GM12892 (cell line): ENCODE results near the gene HNRNPLL.

ENCODE experiments used
- POLR2A ChIP-seq: IDR thresholded peaks from 2 replicates; pipeline ENCODE4 v1.6.1; 2011; ENCODE audit warnings: low read depth, low read length, control low read depth
- POLR2AphosphoS5 ChIP-seq: IDR thresholded peaks from 2 replicates; pipeline ENCODE4 v1.6.1; 2011; ENCODE audit warnings: low read depth, low read length, control low read depth
- TAF1 ChIP-seq: IDR thresholded peaks from 2 replicates; pipeline ENCODE4 v1.6.1; 2011; ENCODE audit warnings: low read depth, mild to moderate bottlenecking, control low read depth, low read length, borderline replicate concordance

DNA sequence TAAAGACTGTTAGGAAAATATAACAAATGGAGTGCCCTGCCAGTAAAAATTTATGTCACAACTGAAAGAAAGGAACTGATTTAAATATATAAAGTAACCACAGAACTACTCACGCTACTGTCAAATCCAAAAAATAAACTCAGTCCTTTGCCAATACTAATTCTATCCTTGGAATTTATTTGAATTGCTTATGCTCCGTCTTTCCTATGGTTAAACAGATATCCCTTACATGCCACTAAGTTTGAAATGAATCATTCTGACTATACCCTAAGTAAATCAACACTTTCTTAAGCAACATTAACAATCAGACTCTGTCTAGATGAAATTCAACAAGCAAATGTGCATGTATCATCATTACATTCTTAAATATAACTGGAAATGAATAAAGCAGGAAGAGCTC lies 9.8 kb downstream of the HNRNPLL start:
- no peak for TF ChIP-seq POLR2A
- no peak for TF ChIP-seq POLR2AphosphoS5
- no peak for TF ChIP-seq TAF1
